PFSK-1 (cell line): Measurements from ENCODE around the gene FEN1.

Experiments used
- FOXP2 ChIP-seq: optimal IDR thresholded peaks from 2 replicates; pipeline ENCODE3; 2011; ENCODE audit warnings: borderline replicate concordance, control low read depth, inconsistent platforms; ENCODE audit not compliant: insufficient read depth; ENCODE audit errors: extremely low read length, extremely low read depth
- POLR2AphosphoS5 ChIP-seq: IDR thresholded peaks from 2 replicates; pipeline ENCODE4 v1.6.1; 2012; ENCODE audit warnings: low read depth, mild to moderate bottlenecking, control low read depth, low read length, moderate library complexity
- REST ChIP-seq, 2 experiments: IDR thresholded peaks; 2 replicates each; pipeline versions ENCODE4 v1.6.1 to v1.8.0; 2011 to 2012; ENCODE audit warnings: low read depth in 2 of 2, low read length in 2 of 2, control low read depth in 1 of 2, inconsistent platforms in 1 of 2, mild to moderate bottlenecking in 1 of 2, moderate library complexity in 1 of 2; ENCODE audit not compliant: insufficient read depth in 1 of 2
- SIN3A ChIP-seq: IDR thresholded peaks from 2 replicates; pipeline ENCODE4 v1.6.1; 2012; ENCODE audit warnings: mild to moderate bottlenecking, low read length, moderate library complexity, borderline replicate concordance; ENCODE audit not compliant: insufficient read depth
- TAF1 ChIP-seq: IDR thresholded peaks from 2 replicates; pipeline ENCODE4 v1.6.1; 2012; ENCODE audit warnings: low read length, control low read depth, borderline replicate concordance; ENCODE audit not compliant: insufficient read depth

Gene FEN1

GRCh38 chr11:61754534-61755482 lies 37.9 kb upstream of the FEN1 start:
- TF ChIP-seq POLR2AphosphoS5: no peak
- TF ChIP-seq REST (IDR thresholded peaks at IDR 0.05; ENCODE audit: insufficient read depth in 1 of 2, low read depth in 2 of 2, low read length in 2 of 2): no peak
- no peak for TF ChIP-seq TAF1
- no peak for TF ChIP-seq FOXP2
- no peak for TF ChIP-seq SIN3A

- no peak for TF ChIP-seq POLR2AphosphoS5
- no peak for TF ChIP-seq FOXP2
- TF ChIP-seq REST (IDR thresholded peaks at IDR 0.05; ENCODE audit: insufficient read depth in 1 of 2, low read depth in 2 of 2, low read length in 2 of 2): no peak
- no peak for TF ChIP-seq TAF1
- no peak for TF ChIP-seq SIN3A
Measured at GRCh38 chr11:61756147-61756451, 36.6 kb upstream of the FEN1 start.

GRCh38 chr11:61756452-61757212 lies 36.1 kb upstream of the FEN1 start:
- TF ChIP-seq SIN3A (no peak), REST (IDR thresholded peaks at IDR 0.05; ENCODE audit: insufficient read depth in 1 of 2, low read depth in 2 of 2, low read length in 2 of 2) (no peak), POLR2AphosphoS5 (no peak), TAF1 (no peak), FOXP2 (no peak)

GRCh38 chr11:61757213-61757862 lies 35.4 kb upstream of the FEN1 start:
- no peak for TF ChIP-seq TAF1
- no peak for TF ChIP-seq POLR2AphosphoS5
- TF ChIP-seq SIN3A: no peak
- TF ChIP-seq REST (IDR thresholded peaks at IDR 0.05; ENCODE audit: insufficient read depth in 1 of 2, low read depth in 2 of 2, low read length in 2 of 2): no peak
- no peak for TF ChIP-seq FOXP2
